Choroid plexus epithelial cell (primary cell): ENCODE results near the gene CHEK1.

Experiments used
- DNase-seq: peaks from one replicate; pipeline ENCODE4 v3.0.0-alpha.2; 2010; ENCODE audit warnings: low read depth
- H3K4me3 ChIP-seq: 2 replicates; pipeline ENCODE4 v1.5.1; 2011; ENCODE audit warnings: low read depth, mild to moderate bottlenecking, control low read depth, low read length, moderate library complexity
- TF ChIP-seq, protein P1 (sequence below): conservative IDR thresholded peaks from 2 replicates; pipeline ENCODE4 v1.5.1; 2011; ENCODE audit warnings: low read depth, mild to moderate bottlenecking, control low read depth, inconsistent platforms, low read length, moderate library complexity

CHEK1 gene

GRCh38 chr11:125625630-125626287 lies 796 bp downstream of the CHEK1 start:
- TF ChIP-seq, protein P1, sequence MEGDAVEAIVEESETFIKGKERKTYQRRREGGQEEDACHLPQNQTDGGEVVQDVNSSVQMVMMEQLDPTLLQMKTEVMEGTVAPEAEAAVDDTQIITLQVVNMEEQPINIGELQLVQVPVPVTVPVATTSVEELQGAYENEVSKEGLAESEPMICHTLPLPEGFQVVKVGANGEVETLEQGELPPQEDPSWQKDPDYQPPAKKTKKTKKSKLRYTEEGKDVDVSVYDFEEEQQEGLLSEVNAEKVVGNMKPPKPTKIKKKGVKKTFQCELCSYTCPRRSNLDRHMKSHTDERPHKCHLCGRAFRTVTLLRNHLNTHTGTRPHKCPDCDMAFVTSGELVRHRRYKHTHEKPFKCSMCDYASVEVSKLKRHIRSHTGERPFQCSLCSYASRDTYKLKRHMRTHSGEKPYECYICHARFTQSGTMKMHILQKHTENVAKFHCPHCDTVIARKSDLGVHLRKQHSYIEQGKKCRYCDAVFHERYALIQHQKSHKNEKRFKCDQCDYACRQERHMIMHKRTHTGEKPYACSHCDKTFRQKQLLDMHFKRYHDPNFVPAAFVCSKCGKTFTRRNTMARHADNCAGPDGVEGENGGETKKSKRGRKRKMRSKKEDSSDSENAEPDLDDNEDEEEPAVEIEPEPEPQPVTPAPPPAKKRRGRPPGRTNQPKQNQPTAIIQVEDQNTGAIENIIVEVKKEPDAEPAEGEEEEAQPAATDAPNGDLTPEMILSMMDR = no peak
- DNase-seq = peak; percentile 91
- peak overlapping the region; percentile 85 for H3K4me3 ChIP-seq

DNA sequence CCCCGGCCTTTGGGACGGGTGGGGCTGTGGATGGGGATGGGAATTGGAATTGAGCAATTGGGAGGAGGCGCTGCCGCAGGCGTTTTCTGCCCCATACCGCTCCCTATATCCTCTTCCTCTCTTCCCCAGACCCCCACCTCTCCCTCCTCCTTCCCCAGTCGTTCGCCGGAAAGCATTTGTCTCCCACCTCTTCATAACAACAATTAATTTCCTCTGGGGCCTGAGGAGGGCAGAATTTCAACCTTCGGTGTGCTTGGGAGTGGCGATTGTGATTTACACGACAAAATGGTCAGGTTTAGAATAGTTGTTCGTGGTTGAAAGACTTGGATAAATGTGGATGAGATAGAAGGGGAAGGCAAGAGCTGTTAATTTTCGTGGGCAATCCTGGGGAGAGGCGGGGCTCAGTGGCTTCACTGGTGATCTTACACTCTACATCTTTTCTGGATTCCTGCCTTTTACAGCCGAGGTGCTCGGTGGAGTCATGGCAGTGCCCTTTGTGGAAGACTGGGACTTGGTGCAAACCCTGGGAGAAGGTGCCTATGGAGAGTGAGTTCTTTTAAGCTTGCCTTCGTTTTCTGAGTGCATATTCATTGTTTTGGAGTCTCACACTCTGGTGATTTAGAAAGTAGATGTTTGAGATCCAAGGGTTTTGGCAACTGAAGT lies 1.5 kb downstream of the CHEK1 start:
- TF ChIP-seq, protein P1 = peak; percentile 54
- H3K4me3 ChIP-seq = peak overlapping the region; percentile 85
- peak; percentile 65 for DNase-seq

- peak overlapping the region; percentile 85 for H3K4me3 ChIP-seq
- peak; percentile 13 for DNase-seq
- TF ChIP-seq, protein P1 = no peak
These were observed 2.4 kb downstream of the CHEK1 start for GRCh38 chr11:125627236-125627910.

- no peak for DNase-seq
- TF ChIP-seq, protein P1 = no peak
- H3K4me3 ChIP-seq = no peak overlapping the region
These were observed 12.9 kb downstream of the CHEK1 start for GRCh38 chr11:125637840-125638239.

DNA sequence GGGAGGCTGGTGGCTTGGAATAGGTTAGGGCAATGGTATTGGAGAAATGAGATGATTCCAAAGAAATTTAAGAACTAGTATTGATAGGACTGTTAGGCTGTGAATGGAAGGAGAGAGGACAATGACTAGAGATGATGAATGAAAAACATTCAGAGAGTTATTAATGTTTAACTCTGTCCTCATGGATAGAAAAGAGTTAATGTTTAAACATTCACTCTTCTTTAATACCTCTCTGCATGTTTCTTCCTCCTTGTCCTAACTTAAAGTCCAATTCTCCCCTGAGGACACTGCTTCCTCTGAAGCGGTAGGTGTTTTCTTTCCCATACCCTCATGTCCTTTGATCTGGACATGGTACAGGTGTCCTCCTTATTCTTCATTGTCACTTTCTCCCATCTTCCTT lies 13.4 kb downstream of the CHEK1 start:
- TF ChIP-seq, protein P1 = no peak
- no peak for DNase-seq
- no peak overlapping the region for H3K4me3 ChIP-seq

GRCh38 chr11:125645871-125646270 lies 20.9 kb downstream of the CHEK1 start:
- TF ChIP-seq, protein P1 = no peak
- no peak overlapping the region for H3K4me3 ChIP-seq
- DNase-seq = no peak
